Parathyroid adenoma (tissue), 2 donors: ENCODE results near the gene AREL1.

Source experiments
- H2AFZ ChIP-seq: fragments of 300-600 bp; sonication (generic); one replicate; pipeline ENCODE4 v1.7.0; 2017; ENCODE audit warnings: antibody characterized with exemption, mild to moderate bottlenecking
- H3K27ac ChIP-seq: fragments of 300-600 bp; sonication (generic); one replicate; pipeline ENCODE4 v1.7.0; 2017
- H3K27me3 ChIP-seq: fragments of 300-600 bp; sonication (generic); one replicate; pipeline ENCODE4 v1.7.0; 2017; ENCODE audit warnings: low read length; ENCODE audit not compliant: control insufficient read depth, insufficient read depth
- H3K36me3 ChIP-seq: fragments of 300-600 bp; sonication (generic); one replicate; pipeline ENCODE4 v1.7.0; 2017; ENCODE audit warnings: low read length; ENCODE audit not compliant: control insufficient read depth, insufficient read depth
- H3K4me1 ChIP-seq: fragments of 300-600 bp; sonication (generic); one replicate; pipeline ENCODE4 v1.7.0; 2017; ENCODE audit warnings: control low read depth
- H3K4me2 ChIP-seq: fragments of 300-600 bp; sonication (generic); one replicate; pipeline ENCODE4 v1.7.0; 2017; ENCODE audit warnings: low read length
- H3K4me3 ChIP-seq: fragments of 300-600 bp; sonication (generic); one replicate; pipeline ENCODE4 v1.7.0; 2017; ENCODE audit warnings: low read depth, low read length
- H3K79me2 ChIP-seq: fragments of 300-600 bp; sonication (generic); one replicate; pipeline ENCODE4 v1.7.0; 2017; ENCODE audit warnings: control low read depth
- H3K9ac ChIP-seq: fragments of 300-600 bp; sonication (generic); one replicate; pipeline ENCODE4 v1.7.0; 2017; ENCODE audit warnings: mild to moderate bottlenecking
- H3K9me3 ChIP-seq: fragments of 300-600 bp; sonication (generic); one replicate; pipeline ENCODE4 v1.7.0; 2017; ENCODE audit warnings: low read length; ENCODE audit not compliant: control insufficient read depth
- TF ChIP-seq, protein P1 (sequence below): fragments of 300-600 bp; sonication (generic); IDR thresholded peaks from one replicate; pipeline ENCODE4 v1.7.0; 2017; ENCODE audit warnings: antibody characterized with exemption, mild to moderate bottlenecking
- donor health status: primary hyperparathyroidism.

Gene AREL1

GRCh38 chr14:74664717-74665116 lies 48.2 kb downstream of the AREL1 start:
- Histone ChIP-seq H3K4me3 (no peak overlapping the region), H3K27me3 (no peaks in the 10 kb centered on the region), H3K9ac (no peak overlapping the region), H3K4me2 (no peak overlapping the region), H3K36me3 (no peaks in the 10 kb centered on the region), H3K27ac (no peak overlapping the region), H3K9me3 (no peaks in the 10 kb centered on the region), H2AFZ (no peak overlapping the region), H3K79me2 (no peaks in the 10 kb centered on the region), H3K4me1 (no peaks in the 10 kb centered on the region)
- TF ChIP-seq, protein P1, sequence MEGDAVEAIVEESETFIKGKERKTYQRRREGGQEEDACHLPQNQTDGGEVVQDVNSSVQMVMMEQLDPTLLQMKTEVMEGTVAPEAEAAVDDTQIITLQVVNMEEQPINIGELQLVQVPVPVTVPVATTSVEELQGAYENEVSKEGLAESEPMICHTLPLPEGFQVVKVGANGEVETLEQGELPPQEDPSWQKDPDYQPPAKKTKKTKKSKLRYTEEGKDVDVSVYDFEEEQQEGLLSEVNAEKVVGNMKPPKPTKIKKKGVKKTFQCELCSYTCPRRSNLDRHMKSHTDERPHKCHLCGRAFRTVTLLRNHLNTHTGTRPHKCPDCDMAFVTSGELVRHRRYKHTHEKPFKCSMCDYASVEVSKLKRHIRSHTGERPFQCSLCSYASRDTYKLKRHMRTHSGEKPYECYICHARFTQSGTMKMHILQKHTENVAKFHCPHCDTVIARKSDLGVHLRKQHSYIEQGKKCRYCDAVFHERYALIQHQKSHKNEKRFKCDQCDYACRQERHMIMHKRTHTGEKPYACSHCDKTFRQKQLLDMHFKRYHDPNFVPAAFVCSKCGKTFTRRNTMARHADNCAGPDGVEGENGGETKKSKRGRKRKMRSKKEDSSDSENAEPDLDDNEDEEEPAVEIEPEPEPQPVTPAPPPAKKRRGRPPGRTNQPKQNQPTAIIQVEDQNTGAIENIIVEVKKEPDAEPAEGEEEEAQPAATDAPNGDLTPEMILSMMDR = no peak

DNA sequence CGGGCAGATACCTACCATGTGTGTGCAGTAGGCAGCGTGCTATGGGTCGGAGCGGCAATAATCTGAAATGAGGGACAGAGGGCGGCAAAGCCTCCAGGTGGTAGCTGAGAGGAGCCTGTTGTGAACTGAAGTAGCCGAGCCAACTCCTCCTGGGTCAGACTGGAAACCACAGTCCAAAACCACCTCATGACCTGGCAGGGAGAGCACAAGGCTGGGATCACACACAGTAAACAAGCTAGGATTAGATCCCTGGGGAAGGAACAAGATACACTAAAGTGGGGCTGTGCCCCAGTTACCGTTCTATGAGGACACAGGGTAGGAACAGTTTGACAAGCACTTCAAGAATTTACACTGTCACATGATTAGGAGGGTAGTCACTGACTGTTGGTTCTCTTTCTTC lies 49.0 kb downstream of the AREL1 start:
- no peaks in the 10 kb centered on the region for H3K9me3 ChIP-seq
- no peaks in the 10 kb centered on the region for H3K4me1 ChIP-seq
- H3K4me3 ChIP-seq = no peak overlapping the region
- no peak overlapping the region for H3K4me2 ChIP-seq
- H3K79me2 ChIP-seq = no peaks in the 10 kb centered on the region
- H3K27ac ChIP-seq = no peak overlapping the region
- TF ChIP-seq, protein P1 = no peak
- no peak overlapping the region for H2AFZ ChIP-seq
- H3K9ac ChIP-seq = no peak overlapping the region
- H3K36me3 ChIP-seq = no peaks in the 10 kb centered on the region
- H3K27me3 ChIP-seq = no peaks in the 10 kb centered on the region

DNA sequence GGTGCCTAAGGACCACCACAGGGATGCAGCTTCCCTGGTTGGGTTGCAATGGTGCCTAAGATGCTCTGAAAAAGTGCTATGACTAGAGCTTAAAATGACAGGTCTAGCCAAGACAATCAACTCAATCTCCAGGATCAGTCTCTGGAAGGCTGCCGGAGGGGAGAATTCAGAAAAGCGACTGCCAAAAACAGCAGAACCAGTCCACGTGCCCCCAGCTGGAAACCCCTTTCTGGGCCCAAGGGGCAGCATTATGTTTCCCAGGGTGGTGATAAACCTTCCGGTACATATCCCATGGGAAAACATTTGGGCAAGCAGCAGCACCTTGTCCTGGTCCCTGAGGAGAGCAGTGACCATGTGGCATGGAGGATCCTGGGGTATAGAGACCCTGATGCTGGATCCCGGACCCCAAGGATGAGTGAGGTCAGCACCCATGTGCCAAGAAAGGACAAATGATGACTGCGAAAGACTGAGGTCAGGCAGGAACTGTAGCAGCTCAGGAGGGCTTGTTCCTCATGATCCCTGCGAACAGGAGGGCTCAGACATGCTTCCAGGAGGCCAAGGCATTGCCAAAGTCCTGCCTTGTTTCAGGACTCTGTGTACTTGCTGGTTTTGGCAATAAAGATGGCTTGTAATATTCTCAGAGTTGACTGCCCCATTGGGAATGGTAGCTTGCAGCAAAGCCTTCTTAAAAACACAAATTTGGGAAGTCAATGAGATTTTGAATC lies 51.0 kb downstream of the AREL1 start:
- Histone ChIP-seq H3K27me3 (no peaks in the 10 kb centered on the region), H3K9me3 (no peaks in the 10 kb centered on the region), H2AFZ (no peak overlapping the region), H3K4me2 (no peak overlapping the region), H3K79me2 (no peaks in the 10 kb centered on the region), H3K4me1 (no peaks in the 10 kb centered on the region), H3K36me3 (no peaks in the 10 kb centered on the region), H3K9ac (no peak overlapping the region), H3K27ac (no peak overlapping the region), H3K4me3 (no peak overlapping the region)
- TF ChIP-seq, protein P1 = no peak

- TF ChIP-seq, protein P1 = no peak
- H3K9me3 ChIP-seq = no peaks in the 10 kb centered on the region
- no peak overlapping the region for H2AFZ ChIP-seq
- no peak overlapping the region for H3K27ac ChIP-seq
- H3K4me2 ChIP-seq = no peak overlapping the region
- no peak overlapping the region for H3K9ac ChIP-seq
- H3K36me3 ChIP-seq = no peaks in the 10 kb centered on the region
- no peaks in the 10 kb centered on the region for H3K79me2 ChIP-seq
- peaks cover 3% of the 10 kb centered on the region for H3K4me1 ChIP-seq
- no peak overlapping the region for H3K4me3 ChIP-seq
- H3K27me3 ChIP-seq = no peaks in the 10 kb centered on the region
Measured at GRCh38 chr14:74660863-74661262, 52.0 kb downstream of the AREL1 start.

GRCh38 chr14:74660167-74660566 lies 52.7 kb downstream of the AREL1 start:
- Histone ChIP-seq H3K79me2 (no peaks in the 10 kb centered on the region), H3K4me2 (no peak overlapping the region), H3K9me3 (no peaks in the 10 kb centered on the region), H2AFZ (no peak overlapping the region), H3K4me1 (peaks cover 3% of the 10 kb centered on the region), H3K27me3 (no peaks in the 10 kb centered on the region), H3K4me3 (no peak overlapping the region), H3K36me3 (no peaks in the 10 kb centered on the region), H3K9ac (no peak overlapping the region), H3K27ac (no peak overlapping the region)
- TF ChIP-seq, protein P1 = no peak
